Progenitor cell of endocrine pancreas (in vitro differentiated cells): ENCODE results near the gene OR52A5. TPM values are rescaled to one million over a fixed set of nuclear protein-coding genes. Genes with fewer than 3 reads are reported as not detected.
"Not testable (repeated sequence)": the region's sequence is repeated elsewhere in the genome, so short reads cannot be mapped to it uniquely, and the experiment has no call there.

Experiments
- DNase-seq: peaks from one replicate; pipeline ENCODE4 v3.0.0; 2021; ENCODE audit warnings: low spot score; ENCODE audit not compliant: unreplicated experiment
- H3K27ac Mint-ChIP-seq: 2 replicates; pipeline ENCODE4 v1.8.0; 2021; ENCODE audit warnings: mild to moderate bottlenecking, moderate library complexity, mixed read lengths
- H3K27me3 Mint-ChIP-seq: 2 replicates; pipeline ENCODE4 v1.8.0; 2021; ENCODE audit warnings: mixed read lengths
- H3K36me3 Mint-ChIP-seq: 2 replicates; pipeline ENCODE4 v1.8.0; 2022; ENCODE audit warnings: mixed read lengths; ENCODE audit not compliant: insufficient read depth
- H3K4me1 Mint-ChIP-seq: 2 replicates; pipeline ENCODE4 v1.8.0; 2021; ENCODE audit warnings: low read depth, mixed read lengths
- H3K4me3 Mint-ChIP-seq: 2 replicates; pipeline ENCODE4 v1.8.0; 2021; ENCODE audit warnings: low read depth, mild to moderate bottlenecking, moderate library complexity, mixed read lengths
- H3K9me3 Mint-ChIP-seq: 2 replicates; pipeline ENCODE4 v1.8.0; 2021; ENCODE audit warnings: low read depth, mixed read lengths
- CTCF ChIP-seq: fragments of 200-600 bp; sonication (generic); IDR thresholded peaks from one replicate; pipeline ENCODE4 v1.5.0; 2021; ENCODE audit warnings: antibody characterized with exemption, mild to moderate bottlenecking; ENCODE audit not compliant: unreplicated experiment
- total RNA-seq: library from RNA; stranded (reverse); gene quantifications from 2 replicates; pipeline ENCODE4 v1.2.1, GENCODE V29; 2021

OR52A5 gene
- total RNA-seq, 1 donor from 2014 or later: not detected

DNA sequence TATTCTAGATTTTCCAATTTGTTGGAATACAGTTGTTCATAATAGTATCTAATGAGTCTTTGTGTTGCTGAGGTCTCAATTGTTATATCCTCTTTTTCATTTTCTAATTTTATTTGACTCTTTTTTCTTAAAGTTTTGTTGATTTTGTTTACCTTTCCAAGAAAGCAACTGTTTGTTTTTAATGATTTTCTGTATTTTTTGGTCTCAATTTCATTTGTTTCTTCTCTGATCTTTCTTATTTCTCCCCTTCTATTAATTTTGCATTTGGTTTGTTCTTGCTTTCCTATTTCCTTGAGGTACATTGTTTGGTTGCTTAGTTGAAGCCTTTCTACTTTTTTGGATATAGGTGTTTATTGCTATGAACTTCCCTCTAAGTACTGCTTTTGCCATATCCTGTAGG, 21.6 kb upstream of the OR52A5 start:
- DNase-seq: no peak
- Mint-ChIP-seq H3K36me3 (no peaks in the 10 kb centered on the region), H3K4me1 (no peaks in the 10 kb centered on the region), H3K4me3 (no peak overlapping the region), H3K9me3 (peaks cover 5% of the 10 kb centered on the region), H3K27me3 (peaks cover 16% of the 10 kb centered on the region), H3K27ac (no peak overlapping the region)
- no peak for TF ChIP-seq CTCF

- H3K9me3 Mint-ChIP-seq: no peaks in the 10 kb centered on the region
Measured at GRCh38 chr11:5154657-5155056, 16.5 kb upstream of the OR52A5 start, which contains the start of gene OR52A1. TSS of gene OR52A1 (minus strand) at chr11:5154757. CDS start at chr11:5152369, 2,388 bp downstream.

DNA sequence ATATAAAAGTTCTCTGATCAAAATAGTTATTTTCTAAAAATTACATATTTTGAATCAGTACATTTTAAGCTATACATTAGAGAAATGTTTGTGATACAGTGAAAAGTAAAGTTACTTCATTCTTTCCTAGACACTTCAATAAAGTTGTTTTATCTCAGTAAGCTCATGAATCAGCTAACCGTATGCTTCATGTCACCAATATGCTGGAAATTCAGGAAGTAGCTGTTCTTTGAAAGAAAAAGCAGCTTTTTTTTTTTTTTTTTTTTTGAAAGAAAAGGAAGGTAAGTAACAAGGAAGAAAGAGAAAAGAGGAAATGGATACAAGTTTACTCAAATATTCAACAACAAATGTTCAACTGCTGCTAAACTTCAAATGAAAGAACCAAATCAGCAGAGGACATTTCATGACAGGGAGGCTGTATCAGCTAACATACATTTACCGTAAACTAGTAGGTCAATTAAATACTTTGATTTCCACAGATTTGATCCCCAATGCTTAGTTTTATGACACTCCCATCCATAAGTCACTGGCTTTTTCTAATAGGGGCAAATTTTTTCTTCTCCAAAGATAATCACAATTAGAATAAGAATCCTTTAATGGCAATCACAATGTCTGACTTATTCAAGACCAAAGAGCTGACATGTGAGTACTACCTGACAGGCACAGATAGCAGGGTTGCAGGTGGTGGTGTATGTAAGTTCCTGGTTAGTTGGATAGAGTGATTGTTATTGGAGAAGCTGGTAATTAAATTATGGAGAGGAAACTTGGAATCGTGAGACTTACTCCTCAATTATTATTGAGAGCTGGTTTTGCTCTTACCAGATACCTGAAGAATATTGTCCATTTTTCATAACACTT, 15.6 kb upstream of the OR52A5 start:
- no peaks in the 10 kb centered on the region for H3K4me1 Mint-ChIP-seq
- no peaks in the 10 kb centered on the region for H3K27me3 Mint-ChIP-seq
- H3K9me3 Mint-ChIP-seq: no peaks in the 10 kb centered on the region
- TF ChIP-seq CTCF: no peak
- no peak overlapping the region for H3K27ac Mint-ChIP-seq
- no peaks in the 10 kb centered on the region for H3K36me3 Mint-ChIP-seq
- no peak for DNase-seq
- H3K4me3 Mint-ChIP-seq: no peak overlapping the region

More at GRCh38 chr11:5154657-5155056, 16.5 kb upstream of the OR52A5 start, which contains the start of gene OR52A1:
- H3K27ac Mint-ChIP-seq: no peak within 1 kb of the TSS
- H3K4me1 Mint-ChIP-seq: no peaks in the 10 kb centered on the region
- H3K27me3 Mint-ChIP-seq: no peaks in the 10 kb centered on the region
- TF ChIP-seq CTCF: no peak
- H3K4me3 Mint-ChIP-seq: no peak within 1 kb of the TSS
- no peak for DNase-seq
- H3K36me3 Mint-ChIP-seq: no peaks in the 10 kb centered on the region

GRCh38 chr11:5151713-5152153, 13.6 kb upstream of the OR52A5 start:
- H3K27ac Mint-ChIP-seq: no peak overlapping the region
- no peaks in the 10 kb centered on the region for H3K27me3 Mint-ChIP-seq
- no peak overlapping the region for H3K4me3 Mint-ChIP-seq
- no peak for DNase-seq
- no peaks in the 10 kb centered on the region for H3K9me3 Mint-ChIP-seq
- no peak for TF ChIP-seq CTCF
- H3K4me1 Mint-ChIP-seq: no peaks in the 10 kb centered on the region
- no peaks in the 10 kb centered on the region for H3K36me3 Mint-ChIP-seq

- not testable (repeated sequence) for H3K4me3 Mint-ChIP-seq, H3K27me3 Mint-ChIP-seq, H3K4me1 Mint-ChIP-seq, H3K27ac Mint-ChIP-seq, H3K36me3 Mint-ChIP-seq, DNase-seq, H3K9me3 Mint-ChIP-seq
Measured at GRCh38 chr11:5144206-5144605, 6.0 kb upstream of the OR52A5 start.

- H3K36me3 Mint-ChIP-seq: no peaks in the 10 kb centered on the region
- H3K27ac Mint-ChIP-seq: no peak overlapping the region
- H3K4me1 Mint-ChIP-seq: no peaks in the 10 kb centered on the region
- no peak for TF ChIP-seq CTCF
- no peak overlapping the region for H3K4me3 Mint-ChIP-seq
- no peaks in the 10 kb centered on the region for H3K27me3 Mint-ChIP-seq
- no peak for DNase-seq
- no peaks in the 10 kb centered on the region for H3K9me3 Mint-ChIP-seq
Measured at GRCh38 chr11:5137014-5137413, 1.1 kb downstream of the OR52A5 start.
